ENCODE data around the gene PRKN.

GRCh38 chr6:162147805-162148204 lies 579.8 kb downstream of the PRKN start:
- TF ChIP-seq, protein P1, sequence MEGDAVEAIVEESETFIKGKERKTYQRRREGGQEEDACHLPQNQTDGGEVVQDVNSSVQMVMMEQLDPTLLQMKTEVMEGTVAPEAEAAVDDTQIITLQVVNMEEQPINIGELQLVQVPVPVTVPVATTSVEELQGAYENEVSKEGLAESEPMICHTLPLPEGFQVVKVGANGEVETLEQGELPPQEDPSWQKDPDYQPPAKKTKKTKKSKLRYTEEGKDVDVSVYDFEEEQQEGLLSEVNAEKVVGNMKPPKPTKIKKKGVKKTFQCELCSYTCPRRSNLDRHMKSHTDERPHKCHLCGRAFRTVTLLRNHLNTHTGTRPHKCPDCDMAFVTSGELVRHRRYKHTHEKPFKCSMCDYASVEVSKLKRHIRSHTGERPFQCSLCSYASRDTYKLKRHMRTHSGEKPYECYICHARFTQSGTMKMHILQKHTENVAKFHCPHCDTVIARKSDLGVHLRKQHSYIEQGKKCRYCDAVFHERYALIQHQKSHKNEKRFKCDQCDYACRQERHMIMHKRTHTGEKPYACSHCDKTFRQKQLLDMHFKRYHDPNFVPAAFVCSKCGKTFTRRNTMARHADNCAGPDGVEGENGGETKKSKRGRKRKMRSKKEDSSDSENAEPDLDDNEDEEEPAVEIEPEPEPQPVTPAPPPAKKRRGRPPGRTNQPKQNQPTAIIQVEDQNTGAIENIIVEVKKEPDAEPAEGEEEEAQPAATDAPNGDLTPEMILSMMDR (conservative IDR thresholded peaks at IDR 0.05) = no peak
- TF ChIP-seq ZFX (IDR thresholded peaks at IDR 0.05) = no peak

All from C4-2B (cell line).